Loucy (cell line): Measurements from ENCODE around the gene TMTC1.

Experiments
- H2AFZ ChIP-seq: fragments of 200-600 bp; sonication (generic); 2 replicates; pipeline ENCODE4 v1.6.0; 2016; ENCODE audit warnings: antibody characterized with exemption, mild to moderate bottlenecking, low read length, moderate library complexity
- H3F3A ChIP-seq: fragments of 200-600 bp; 2 replicates; pipeline ENCODE4 v1.6.0; 2016; ENCODE audit warnings: antibody characterized with exemption, low read depth, mild to moderate bottlenecking
- H3K27me3 ChIP-seq: fragments of 200-600 bp; sonication (generic); 2 replicates; pipeline ENCODE4 v1.6.1; 2014; ENCODE audit warnings: low read length, mild to moderate bottlenecking; ENCODE audit not compliant: insufficient read depth, poor library complexity, severe bottlenecking
- H3K36me3 ChIP-seq: fragments of 200-600 bp; sonication (generic); 2 replicates; pipeline ENCODE4 v1.6.1; 2016; ENCODE audit warnings: low read length; ENCODE audit not compliant: insufficient read depth
- H3K4me1 ChIP-seq: fragments of 200-600 bp; sonication (generic); 2 replicates; pipeline ENCODE4 v1.5.1; 2014; ENCODE audit warnings: low read length, mild to moderate bottlenecking; ENCODE audit not compliant: insufficient read depth, poor library complexity, severe bottlenecking
- H3K4me2 ChIP-seq: fragments of 200-600 bp; sonication (generic); 2 replicates; pipeline ENCODE4 v1.6.0; 2014; ENCODE audit warnings: antibody characterized with exemption, low read length, low read depth, mild to moderate bottlenecking; ENCODE audit not compliant: poor library complexity, severe bottlenecking
- H3K4me3 ChIP-seq: fragments of 200-600 bp; sonication (generic); 2 replicates; pipeline ENCODE4 v1.5.1; 2014; ENCODE audit warnings: low read length, mild to moderate bottlenecking, mixed read lengths; ENCODE audit not compliant: poor library complexity, severe bottlenecking
- H3K79me2 ChIP-seq: fragments of 200-600 bp; sonication (generic); 2 replicates; pipeline ENCODE4 v1.6.1; 2014; ENCODE audit warnings: low read length; ENCODE audit not compliant: insufficient read depth
- H3K9ac ChIP-seq: fragments of 200-600 bp; sonication (generic); 2 replicates; pipeline ENCODE4 v1.6.0; 2014; ENCODE audit warnings: mild to moderate bottlenecking, low read depth, low read length, moderate library complexity; ENCODE audit not compliant: poor library complexity, severe bottlenecking
- H3K9me2 ChIP-seq: fragments of 200-600 bp; sonication (generic); replicated peaks from 2 replicates; pipeline ENCODE4 v1.6.1; 2016; ENCODE audit warnings: low read depth, low read length, mixed read lengths
- H3K9me3 ChIP-seq: fragments of 200-600 bp; sonication (generic); 2 replicates; pipeline ENCODE4 v1.6.1; 2014; ENCODE audit warnings: mild to moderate bottlenecking, antibody characterized with exemption, low read length, low read depth; ENCODE audit not compliant: insufficient read depth
- H4K20me1 ChIP-seq: fragments of 200-600 bp; sonication (generic); 2 replicates; pipeline ENCODE4 v1.6.0; 2014; ENCODE audit warnings: antibody characterized with exemption, low read length, mild to moderate bottlenecking; ENCODE audit not compliant: insufficient read depth, poor library complexity, severe bottlenecking
- CTCF ChIP-seq: fragments of 200-600 bp; sonication (generic); conservative IDR thresholded peaks from 2 replicates; pipeline ENCODE4 v1.5.1; 2014; ENCODE audit warnings: mild to moderate bottlenecking, antibody characterized with exemption, low read length
- EZH2phosphoT487 ChIP-seq: fragments of 200-600 bp; IDR thresholded peaks from 2 replicates; pipeline ENCODE4 v1.6.1; 2018; ENCODE audit warnings: antibody characterized with exemption, mild to moderate bottlenecking, moderate library complexity, borderline replicate concordance

TMTC1 gene

GRCh38 chr12:29739279-29739991 lies 44.3 kb downstream of the TMTC1 start:
- no peaks in the 10 kb centered on the region for H3K79me2 ChIP-seq
- no peak overlapping the region for H3K4me2 ChIP-seq
- no peaks in the 10 kb centered on the region for H3K9me2 ChIP-seq
- no peaks in the 10 kb centered on the region for H3K9me3 ChIP-seq
- H3K36me3 ChIP-seq = no peaks in the 10 kb centered on the region
- H3K4me1 ChIP-seq = no peaks in the 10 kb centered on the region
- H3K27me3 ChIP-seq = no peaks in the 10 kb centered on the region
- H3F3A ChIP-seq = no peaks in the 10 kb centered on the region
- H3K4me3 ChIP-seq = no peak overlapping the region
- no peaks in the 10 kb centered on the region for H4K20me1 ChIP-seq
- TF ChIP-seq CTCF (no peak), EZH2phosphoT487 (no peak)
- H3K9ac ChIP-seq = no peak overlapping the region
- no peak overlapping the region for H2AFZ ChIP-seq

DNA sequence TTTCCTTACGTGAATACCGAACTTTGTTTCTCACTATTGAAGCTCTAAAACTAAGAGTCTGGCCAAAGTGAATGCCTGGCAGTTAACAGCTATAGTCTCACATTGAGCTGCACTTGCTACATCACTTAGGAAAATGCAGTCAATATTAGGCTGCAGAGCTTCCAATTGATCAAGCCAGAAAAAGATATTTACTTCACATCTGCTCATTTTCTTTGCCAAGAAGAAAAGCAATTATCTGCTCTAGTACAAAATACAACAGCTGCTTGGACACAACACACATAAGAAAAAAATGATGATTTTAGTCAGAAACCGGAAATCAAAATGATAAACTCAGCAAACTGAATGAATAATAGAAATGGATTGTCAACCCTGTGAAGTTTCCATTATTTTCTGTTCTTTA lies 45.4 kb downstream of the TMTC1 start:
- H3F3A ChIP-seq = no peaks in the 10 kb centered on the region
- no peaks in the 10 kb centered on the region for H3K9me3 ChIP-seq
- no peaks in the 10 kb centered on the region for H3K27me3 ChIP-seq
- no peaks in the 10 kb centered on the region for H4K20me1 ChIP-seq
- no peak overlapping the region for H3K4me2 ChIP-seq
- no peaks in the 10 kb centered on the region for H3K4me1 ChIP-seq
- no peaks in the 10 kb centered on the region for H3K9me2 ChIP-seq
- no peak for TF ChIP-seq CTCF
- no peak for TF ChIP-seq EZH2phosphoT487
- no peak overlapping the region for H2AFZ ChIP-seq
- no peak overlapping the region for H3K4me3 ChIP-seq
- no peak overlapping the region for H3K9ac ChIP-seq
- H3K79me2 ChIP-seq = no peaks in the 10 kb centered on the region
- H3K36me3 ChIP-seq = no peaks in the 10 kb centered on the region

DNA sequence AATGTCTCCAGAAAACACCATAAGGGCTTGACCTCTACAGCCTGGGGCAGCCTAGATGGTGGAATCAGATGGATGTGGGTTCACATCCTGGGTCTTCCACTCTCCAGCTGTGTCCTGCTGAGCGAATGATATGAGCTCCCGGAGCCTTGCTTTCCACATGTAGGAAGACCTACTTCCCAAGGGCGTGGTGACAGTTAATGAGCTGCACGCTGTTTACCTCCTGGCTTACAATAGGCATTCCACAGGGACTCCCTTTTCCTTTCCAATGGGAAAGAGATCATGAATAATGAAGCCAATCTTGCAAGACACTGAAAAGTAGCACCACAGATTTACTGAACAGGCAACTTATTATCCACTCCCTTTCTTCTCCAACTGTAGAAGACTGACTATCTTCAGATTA lies 46.1 kb downstream of the TMTC1 start:
- Histone ChIP-seq H3K4me3 (no peak overlapping the region), H3F3A (no peaks in the 10 kb centered on the region), H4K20me1 (no peaks in the 10 kb centered on the region), H3K4me1 (no peaks in the 10 kb centered on the region), H3K4me2 (no peak overlapping the region), H3K36me3 (no peaks in the 10 kb centered on the region), H3K27me3 (no peaks in the 10 kb centered on the region), H3K9me2 (no peaks in the 10 kb centered on the region), H3K9ac (no peak overlapping the region), H3K9me3 (no peaks in the 10 kb centered on the region), H3K79me2 (no peaks in the 10 kb centered on the region), H2AFZ (no peak overlapping the region)
- TF ChIP-seq EZH2phosphoT487 (no peak), CTCF (no peak)
